Fibroblast of skin of left biceps (primary cell): ENCODE data around the gene POLQ.
"Not testable (repeated sequence)": the region's sequence is repeated elsewhere in the genome, so short reads cannot be mapped to it uniquely, and the experiment has no call there.

ENCODE experiments used
- DNase-seq, 2 experiments: peaks; one replicate each; pipeline ENCODE4 v3.0.0-alpha.2; 2013; ENCODE audit warnings: low read depth in 2 of 2

POLQ gene

DNA sequence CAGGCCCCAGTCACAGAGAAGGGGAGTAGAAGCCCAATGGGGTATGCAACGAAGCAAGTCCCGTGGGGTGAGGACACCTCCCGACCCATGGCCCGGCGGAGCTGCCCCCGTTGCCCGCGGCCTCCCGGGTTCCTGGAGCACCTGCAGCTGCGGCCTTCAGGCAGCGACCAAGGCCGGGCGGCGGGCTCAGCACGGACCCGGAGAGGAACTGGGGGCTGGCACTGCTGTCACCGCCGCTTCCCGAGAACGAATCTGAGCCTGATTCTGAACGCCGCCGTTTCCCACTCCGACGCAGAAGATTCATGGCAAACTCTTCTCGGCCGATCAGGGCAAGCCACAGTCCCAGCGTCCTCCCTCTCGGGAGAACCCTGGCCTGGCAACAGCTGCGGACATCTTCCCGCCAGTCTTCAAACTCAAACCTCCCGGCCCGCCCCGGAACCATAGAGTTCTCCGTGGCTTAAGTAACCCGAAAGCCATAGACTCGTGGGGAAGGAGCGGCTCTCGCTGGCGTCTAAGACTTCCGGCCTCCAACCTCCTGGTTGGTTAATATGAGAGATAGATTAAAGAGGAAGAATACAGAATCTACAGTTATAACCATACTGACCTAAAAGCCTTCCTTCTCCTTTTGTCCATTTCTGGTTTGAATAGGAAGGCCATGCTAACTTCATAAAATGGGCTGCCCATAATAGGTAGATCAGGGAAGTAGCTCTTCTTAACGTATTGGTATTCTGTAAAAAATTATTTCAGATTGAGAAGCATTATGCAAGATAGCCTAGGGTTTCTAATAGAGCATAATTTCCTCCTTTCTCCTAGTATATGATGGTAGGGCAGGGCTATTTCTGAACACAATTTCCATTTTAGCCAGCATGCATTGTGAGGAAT lies at the start of gene POLQ:
POLQ (minus strand) TSS at position 415 of the 882 bp plus-strand sequence; CDS start at position 304, 111 bp downstream.
- DNase-seq: peak; percentile 76 to 84

DNA sequence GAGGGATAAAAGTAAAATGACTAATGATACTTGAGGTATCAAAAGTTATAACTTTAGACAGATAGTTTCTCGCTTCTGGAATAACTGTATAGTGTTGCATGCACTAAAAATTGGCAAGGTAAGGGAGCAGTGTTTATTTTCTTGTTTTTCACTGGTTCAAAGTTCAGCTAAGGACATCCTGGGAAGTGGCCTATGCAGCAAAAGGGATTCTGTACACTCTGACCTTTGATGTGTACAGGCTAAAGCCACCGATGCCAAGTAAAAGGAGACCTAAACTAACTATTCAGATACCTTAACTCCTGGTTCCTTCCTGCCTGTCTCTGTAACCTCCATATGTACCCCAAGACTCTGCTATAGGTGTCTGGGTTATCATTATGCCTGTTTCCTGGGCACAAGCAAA lies 49.1 kb upstream of the POLQ start:
- DNase-seq: no peak

DNA sequence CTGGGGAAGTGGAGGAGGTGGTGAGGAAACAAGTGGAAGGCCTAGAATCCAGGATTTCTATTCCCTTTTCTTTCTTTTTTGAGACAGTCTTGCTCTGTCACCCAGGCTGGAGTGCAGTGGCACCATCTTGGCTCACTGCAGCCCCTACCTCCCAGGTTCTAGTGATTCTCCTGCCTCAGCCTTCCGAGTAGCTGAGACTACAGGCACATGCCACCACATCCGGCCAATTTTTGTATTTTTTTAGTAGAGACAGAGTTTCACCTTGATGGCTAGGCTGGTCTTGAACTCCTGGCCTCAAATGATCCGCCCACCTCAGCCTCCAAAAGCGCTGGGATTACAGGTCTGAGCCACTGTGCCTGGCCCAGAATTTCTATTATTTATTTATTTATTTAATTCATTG lies 48.0 kb upstream of the POLQ start:
- DNase-seq: not testable (repeated sequence)

DNA sequence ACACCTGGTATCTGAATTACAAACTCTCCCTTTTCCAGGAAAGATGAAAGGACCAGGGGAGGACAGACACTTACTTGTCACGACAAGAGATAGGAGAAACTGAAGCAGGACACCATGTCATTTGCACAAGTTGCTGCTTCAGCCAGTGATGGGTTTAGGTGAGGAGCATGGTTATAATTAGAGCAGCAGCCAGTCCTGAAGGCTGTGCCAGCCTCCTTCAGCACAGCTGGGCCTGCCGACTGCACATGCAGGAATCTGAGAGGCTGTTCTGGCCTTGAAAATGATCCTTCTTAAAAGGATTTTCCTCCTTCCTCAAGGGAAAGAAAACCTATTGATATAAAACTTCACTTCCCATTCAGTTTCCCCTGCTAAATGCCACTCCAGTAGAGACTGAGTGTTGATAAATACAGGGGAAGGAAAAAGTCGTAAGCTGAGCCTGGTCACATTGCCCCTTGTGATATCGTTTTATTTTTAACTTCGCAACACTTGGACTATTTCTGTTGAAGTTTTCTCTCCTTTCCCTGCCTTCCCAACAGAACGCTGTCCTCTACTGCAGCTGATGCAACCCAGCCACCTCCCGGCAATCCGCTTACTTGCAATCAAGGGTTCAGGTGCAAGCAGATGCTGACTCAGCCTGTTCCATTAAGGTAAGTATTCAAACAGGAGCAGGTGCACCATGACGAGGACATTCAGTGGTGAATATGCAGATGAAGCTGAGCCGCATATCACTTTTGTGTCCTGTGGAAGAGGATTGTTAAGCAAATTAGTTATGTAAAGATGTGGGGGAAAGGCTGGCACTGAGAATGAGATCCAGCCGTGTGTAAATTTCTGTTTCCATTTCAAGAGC lies 47.3 kb upstream of the POLQ start, which contains the start of gene FBXO40:
FBXO40 (plus strand) TSS at position 524 of the 847 bp plus-strand sequence. CDS start 27,197 bp downstream, outside the sequence.
- no peak for DNase-seq

DNA sequence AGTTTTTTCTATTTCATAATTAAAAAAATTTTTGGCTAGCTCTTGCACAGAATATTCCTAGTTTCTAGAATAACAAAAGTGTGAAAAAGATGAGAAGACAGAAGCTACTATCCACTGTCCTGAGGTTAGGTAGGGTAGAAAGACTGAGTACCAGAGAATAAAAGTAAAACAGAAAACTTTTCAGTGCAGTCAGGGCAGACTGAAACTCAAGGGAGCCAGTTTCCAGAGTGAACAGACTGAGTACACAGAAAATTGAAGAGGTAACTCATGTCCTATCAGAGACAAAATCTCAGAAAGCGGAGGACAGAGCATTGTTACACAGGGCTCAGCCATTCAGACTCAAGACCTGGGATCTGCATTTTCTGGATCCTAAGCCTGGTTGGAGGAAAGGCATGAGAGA lies 38.6 kb upstream of the POLQ start:
- DNase-seq: no peak

DNA sequence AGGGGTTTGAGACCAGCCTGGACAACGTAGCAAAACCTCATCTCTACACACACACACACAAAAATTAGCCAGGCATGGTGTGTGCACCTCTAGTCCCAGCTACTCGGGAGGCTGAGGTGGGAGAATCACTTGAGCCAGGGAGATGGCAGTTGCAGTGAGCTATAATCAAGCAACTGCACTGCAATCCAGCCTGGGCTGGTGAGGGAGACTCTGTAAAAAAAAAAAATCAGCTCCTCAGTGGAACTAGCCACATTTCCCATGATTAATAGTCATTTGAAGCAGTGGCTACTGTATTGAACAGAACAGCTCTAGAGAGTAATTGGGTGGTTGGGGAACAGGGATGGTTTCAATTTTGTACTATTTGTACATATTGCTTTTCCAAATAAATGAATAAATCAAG lies 35.9 kb upstream of the POLQ start:
- no peak for DNase-seq

DNA sequence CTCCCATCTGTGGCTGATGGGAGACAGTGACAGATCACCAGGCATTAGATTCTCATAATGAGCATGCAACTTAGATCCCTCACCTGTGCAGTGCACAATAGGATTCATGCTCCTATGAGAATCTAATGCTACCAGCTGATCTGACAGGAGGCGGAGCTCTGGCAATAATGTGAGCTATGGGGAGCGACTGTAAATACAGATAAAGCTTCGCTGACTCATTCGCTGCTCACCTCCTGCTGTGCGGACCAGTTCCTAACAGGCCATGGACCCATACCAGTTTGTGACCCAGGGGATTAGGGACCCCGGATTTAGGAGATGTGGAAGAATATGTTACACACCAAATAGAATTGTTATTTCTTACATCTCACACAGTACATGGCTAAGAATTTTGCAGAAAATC lies 28.7 kb upstream of the POLQ start:
- DNase-seq: no peak

DNA sequence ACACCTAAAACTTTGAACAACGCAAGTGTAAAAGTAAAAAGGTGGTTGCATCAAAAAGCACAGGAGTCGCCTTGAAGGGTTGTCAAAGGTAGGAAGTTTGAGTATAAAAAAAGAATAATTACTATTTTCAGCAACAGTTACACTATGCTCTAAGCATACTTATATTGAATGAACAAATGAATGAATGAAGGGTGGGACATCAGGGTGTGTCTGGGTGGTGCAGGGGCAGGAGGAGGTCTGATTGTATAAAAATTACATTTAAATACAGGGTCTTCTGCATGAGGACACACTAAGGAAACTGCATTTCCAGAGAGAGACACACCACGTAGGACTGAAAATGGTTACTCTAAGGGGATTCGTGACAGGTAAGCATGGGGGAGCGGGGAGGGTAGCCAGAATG lies 21.9 kb upstream of the POLQ start, which contains the start of gene ARGFX:
ARGFX (plus strand) TSS at position 301 of the 400 bp plus-strand sequence. CDS start 2,765 bp downstream, outside the sequence.
- no peak for DNase-seq

DNA sequence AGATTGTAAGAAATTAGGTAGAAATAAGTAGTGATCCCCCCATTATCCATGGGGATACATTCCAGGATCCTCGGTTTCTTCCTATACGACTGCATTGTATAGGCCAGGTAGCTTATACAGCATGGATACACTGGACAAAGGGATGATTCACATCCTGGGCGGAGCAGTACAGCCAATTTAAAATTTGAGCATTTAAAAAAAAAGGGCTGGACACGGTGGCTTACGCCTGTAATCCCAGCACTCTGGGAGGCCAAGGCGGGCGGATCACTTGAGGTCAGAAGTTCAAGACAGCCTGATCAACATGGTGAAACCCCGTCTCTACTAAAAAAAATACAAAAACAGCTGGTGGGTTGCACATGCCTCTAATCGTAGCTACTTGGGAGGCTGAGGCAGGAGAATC lies 21.0 kb upstream of the POLQ start:
- DNase-seq: no peak

DNA sequence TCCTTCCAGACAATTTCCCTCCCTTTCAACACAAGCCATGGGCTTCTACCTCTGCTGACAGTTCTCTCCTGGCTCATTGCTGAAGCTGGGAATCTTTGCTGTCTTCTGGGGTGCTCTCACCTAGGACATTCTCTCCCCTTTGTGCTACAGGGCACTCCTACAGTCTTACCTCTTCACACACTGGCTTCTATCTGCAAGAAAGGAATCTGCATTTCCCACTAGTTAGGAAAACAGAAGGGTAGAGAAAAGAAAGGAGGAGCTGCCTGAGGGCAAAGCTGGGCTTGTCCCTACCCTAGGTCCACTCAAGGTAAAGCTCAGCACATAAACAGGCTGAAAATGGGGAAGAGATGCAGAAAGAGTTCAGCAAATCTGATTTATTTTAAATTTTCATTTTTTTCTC lies 16.4 kb upstream of the POLQ start:
- DNase-seq: no peak

DNA sequence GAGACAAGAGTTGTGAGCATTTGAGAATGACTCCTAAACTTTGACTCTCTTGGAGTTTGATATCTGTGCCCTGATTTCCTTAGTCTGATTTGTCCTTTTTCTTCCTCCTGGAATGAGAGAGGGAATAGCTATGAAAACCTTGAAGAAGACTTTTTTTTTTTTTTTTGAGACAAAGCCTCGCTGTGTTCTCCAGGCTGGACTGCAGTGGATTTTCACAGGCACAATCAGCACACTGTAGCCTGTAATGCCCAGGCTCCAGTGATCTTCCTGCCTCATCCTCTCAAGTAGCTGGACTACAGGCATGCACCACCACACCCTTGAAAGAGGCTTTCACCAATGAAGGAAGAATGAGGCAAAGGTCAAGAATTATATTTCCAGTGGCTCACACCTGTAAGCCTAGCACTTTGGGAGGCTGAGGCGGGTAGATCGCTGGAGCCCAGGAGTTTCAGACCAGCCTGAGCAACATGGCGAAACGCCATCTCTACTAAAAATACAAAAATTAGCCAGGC lies 11.7 kb upstream of the POLQ start:
- no peak for DNase-seq

DNA sequence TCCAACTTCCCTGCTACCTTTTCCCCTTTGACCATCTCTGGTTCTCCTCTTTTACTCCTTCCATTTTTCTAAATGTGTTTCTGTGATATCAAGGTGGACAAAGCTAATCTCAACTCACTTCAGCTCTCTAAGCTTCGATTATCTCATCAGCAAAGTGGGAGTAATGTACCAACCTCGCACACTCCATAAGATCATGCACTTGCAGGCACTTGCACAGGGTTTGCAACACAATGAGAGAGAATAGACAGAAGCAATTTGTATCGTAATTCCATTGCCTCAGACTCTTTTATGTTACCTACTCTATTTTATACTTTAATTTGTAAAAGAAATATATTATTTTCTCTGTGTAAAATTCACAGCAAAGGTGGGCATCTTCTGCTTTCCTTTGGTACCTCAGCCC lies 7.0 kb upstream of the POLQ start:
- no peak for DNase-seq

DNA sequence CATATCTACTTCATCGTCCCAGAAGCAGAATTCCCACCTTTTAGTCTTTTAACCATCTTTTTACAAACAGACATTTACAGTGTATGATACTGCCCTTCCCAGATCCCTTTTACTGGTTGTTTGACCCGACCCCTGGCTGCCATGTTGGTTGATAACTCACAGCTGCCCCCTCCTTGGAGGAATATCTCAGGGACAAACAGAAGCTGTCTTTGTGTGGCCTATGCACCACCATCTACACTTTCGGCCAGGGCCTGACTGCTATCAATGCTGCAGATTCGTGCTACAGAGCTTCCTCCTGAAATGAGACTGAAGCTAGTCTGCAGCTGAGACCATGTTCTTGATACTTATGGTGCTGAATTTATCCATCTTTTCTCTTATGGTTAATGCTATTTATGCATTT lies 6.6 kb upstream of the POLQ start:
- no peak for DNase-seq

DNA sequence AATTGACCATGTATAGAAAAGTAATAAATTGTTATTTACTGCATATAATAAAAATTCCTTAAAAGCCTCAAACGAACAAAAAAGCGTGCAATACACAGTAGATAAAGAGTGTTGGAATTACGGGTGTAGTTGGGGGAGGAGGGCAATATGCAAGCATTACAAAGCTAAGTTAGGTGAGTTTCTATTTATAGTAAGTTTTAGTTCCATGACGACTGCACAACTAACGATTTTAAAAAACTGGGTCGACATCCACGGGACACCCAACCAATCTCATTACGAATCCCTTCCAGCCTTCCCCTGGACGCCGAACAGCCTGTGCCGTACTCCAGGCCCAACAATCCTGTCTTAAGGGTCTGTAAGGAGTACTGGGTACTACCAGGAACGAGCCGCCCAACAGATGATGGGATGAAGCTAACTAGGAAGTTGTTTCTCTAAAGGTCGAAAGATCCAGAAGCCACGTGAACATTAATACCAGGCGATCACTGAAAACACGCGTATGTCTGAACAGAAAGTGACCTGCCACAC lies 677 bp downstream of the POLQ start:
- no peak for DNase-seq

DNA sequence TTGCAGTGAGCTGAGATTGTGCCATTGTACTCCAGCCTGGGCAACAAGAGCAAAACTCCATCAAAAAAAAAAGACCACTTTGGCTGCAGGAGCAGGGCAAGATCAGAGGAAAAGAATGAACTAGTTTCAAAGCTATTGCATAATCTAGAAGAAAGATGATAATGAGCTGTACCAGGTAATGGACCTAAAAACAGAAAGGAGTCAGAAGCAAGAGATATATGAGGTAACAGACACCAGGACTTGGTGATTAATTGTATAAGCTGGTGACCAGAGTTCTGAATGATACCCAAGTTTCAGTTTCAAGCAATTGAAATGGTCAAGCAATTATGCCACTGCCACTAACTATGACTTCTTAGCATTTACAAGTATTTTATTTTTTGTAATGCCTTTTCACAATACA lies 2.9 kb downstream of the POLQ start:
- no peak for DNase-seq

DNA sequence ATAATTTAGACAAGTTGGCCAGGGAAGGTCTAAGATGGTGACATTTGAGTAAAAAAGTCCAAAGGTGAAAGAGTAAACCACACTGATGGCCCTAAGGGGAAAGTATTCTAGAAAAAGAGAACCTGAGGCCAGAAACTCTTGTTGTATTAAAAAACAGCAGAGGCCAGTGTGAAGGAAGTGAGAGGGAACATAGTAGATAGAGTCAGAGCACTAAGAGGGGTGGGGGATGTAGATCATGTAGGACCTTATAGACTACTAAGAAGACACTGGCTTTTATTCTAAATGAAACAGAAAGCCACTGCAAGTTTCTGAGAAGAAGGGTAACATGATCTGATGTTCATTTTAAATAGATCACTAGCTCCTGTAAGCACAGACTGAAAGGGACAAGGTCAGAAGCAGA lies 14.5 kb downstream of the POLQ start:
- DNase-seq: no peak

DNA sequence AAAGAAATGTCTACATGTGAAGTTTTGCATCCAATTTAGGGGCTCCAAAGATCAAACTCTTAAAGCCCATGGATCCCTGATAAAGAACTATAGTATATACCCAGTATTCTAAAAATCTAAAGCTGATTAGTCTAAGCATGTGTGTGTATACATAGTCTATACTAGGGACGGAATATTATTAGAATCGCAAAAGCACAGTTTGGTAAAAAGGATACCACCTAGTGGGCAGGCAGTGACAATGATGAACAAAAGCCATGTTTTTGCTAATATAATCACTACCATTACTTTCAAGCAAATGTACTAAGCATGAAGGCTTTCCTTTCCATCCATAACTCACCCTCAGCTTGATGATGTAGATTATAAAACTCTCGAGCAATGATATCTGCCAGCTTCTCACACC lies 16.5 kb downstream of the POLQ start:
- no peak for DNase-seq

DNA sequence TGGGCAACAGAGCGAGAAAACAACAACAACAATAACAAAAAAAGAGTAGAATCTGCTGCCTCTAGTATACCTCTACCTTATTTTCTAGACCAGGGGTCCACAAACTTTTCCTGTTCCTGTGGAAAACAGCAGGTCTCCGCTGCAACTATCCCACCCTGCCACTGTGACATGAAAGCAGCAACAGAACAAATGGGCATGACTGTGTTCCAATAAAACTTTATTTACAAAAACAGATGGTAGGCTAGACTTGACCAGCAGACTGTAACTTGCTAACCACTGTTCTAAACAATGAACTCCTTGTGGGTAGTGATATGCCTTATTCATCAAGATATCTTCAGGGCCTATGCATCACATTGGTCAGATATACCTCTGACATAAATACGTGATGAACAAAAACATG lies 25.3 kb downstream of the POLQ start:
- no peak for DNase-seq

DNA sequence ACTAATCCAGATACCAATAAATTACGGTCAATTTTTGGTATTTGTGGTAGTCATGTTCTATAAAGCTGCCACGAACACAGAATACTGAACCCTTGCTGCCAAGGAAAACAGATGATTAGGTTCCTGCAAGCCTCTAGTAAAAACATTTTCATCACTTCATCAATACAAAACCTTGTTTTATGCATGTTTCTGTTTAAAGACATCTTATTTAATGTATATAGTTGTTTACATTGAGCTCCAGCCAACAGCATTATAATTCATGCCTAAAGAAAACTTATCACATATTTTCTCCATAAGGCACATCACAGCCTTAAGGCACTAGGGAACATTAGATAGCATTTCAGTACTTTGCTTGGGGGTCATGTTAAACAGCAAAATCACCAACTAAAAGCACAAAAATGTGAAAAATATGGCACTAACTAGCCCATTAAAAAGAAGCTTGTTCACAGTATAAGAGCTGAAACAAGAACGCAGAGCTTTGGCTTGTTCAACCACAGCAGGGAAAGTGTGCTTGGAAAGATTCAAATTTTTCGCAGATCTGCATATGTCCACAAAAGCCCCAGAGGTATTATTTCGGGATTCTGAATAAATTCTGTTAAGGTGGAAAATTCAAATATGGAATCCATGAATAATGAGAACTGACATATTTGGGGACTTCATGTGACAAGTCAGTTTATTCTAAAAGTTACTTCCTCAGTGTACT lies 27.7 kb downstream of the POLQ start:
- DNase-seq: no peak

DNA sequence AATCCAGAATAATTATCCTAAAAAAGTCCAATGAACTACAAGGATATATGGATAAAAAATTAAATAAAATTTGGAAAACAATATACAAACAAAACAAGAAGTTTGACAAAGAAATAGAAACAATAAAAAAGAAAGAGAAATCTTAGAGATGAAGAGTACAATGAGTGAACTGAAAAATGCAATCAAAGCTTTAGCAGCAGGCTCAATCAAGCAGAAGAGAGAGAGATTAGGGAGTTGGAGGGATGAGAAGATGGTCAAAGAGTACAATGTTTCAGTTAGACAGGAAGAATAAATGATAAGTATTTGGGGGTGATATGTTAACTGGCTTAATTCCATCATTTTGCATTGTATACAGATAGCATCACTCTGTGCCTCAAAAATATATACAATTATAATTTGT lies 29.9 kb downstream of the POLQ start:
- no peak for DNase-seq

DNA sequence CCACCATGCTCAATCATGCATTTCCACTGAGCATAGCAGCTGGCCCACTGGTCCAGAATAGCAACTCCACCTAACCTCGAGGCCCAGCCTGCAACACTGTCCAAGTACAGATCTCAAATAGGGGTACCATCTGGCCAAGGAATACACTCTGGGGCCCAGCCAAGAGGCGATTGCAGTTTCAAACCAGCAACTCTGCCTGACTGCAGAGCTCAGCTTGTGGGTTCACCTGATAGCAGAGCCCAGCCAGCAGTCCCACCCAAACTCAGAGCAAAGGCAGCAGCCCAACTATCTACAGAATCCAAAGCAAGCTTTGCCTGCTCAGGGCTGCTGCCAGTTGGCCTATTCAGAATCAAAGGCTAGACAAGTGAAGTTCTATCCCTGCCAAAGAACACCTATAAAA lies 30.5 kb downstream of the POLQ start:
- DNase-seq: no peak

DNA sequence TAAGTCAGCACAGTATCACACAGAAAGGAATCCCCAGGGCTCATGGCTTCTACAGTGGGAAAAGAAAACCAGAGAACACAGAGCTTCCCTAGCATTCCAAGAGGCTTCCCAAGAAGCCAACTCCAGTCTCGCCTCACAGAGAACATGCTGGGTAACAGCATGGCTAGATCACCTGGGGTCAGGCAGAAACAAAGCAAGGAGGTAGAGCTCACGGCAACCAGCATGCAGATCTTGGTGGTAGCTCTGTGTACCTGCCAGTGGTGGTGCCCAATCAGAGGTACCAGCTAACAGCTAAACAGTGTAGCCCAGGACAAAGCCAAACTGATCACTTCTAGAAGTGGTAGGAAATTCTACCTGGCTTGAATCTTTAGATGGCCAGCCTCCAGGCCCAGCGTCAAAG lies 31.3 kb downstream of the POLQ start:
- DNase-seq: no peak
